ENCODE results near the gene MAST2. TPM values are rescaled to one million over a fixed set of nuclear protein-coding genes. Genes with fewer than 3 reads are reported as not detected.

MAST2 gene
- total RNA-seq, 2 donors from 2014 or later, result 9.9 TPM

GRCh38 chr1:45995298-45995697 lies 191.9 kb downstream of the MAST2 start:
- Histone ChIP-seq H3K4me1 (no peaks in the 10 kb centered on the region), H3K27ac (no peak overlapping the region), H3K36me3 (replicated peaks in 1 of 2; ENCODE audit: insufficient read depth in 1 of 2, low read depth in 2 of 2) (no peaks in the 10 kb centered on the region), H3K27me3 (no peaks in the 10 kb centered on the region), H3K9me3 (no peaks in the 10 kb centered on the region), H3K4me3 (no peak overlapping the region)
- 80 to 86% methylated on average over 8 of the region's 8 CpGs for WGBS, 2 donors
- intact Hi-C loops (cut with DNase I), result no loop called here
- ATAC-seq, result no peak
- DNase-seq, result no peak
- TF ChIP-seq CTCF (IDR thresholded peaks at IDR 0.05) (no peak), POLR2A (IDR thresholded peaks at IDR 0.05) (no peak)

- Histone ChIP-seq H3K9me3 (no peaks in the 10 kb centered on the region), H3K4me1 (no peaks in the 10 kb centered on the region), H3K4me3 (no peak overlapping the region), H3K36me3 (replicated peaks in 1 of 2; ENCODE audit: insufficient read depth in 1 of 2, low read depth in 2 of 2) (no peaks in the 10 kb centered on the region), H3K27ac (no peak overlapping the region), H3K27me3 (no peaks in the 10 kb centered on the region)
- DNase-seq, result no peak
- ATAC-seq, result no peak
- 62 to 63% methylated on average over 3 of the region's 3 CpGs for whole genome bisulfite sequencing, 2 donors
- intact Hi-C loops (cut with DNase I), result no loop called here
- TF ChIP-seq CTCF (IDR thresholded peaks at IDR 0.05), result no peak
- TF ChIP-seq POLR2A (IDR thresholded peaks at IDR 0.05), result no peak
These were observed 194.7 kb downstream of the MAST2 start for GRCh38 chr1:45998020-45998617.

- no peak for DNase-seq
- intact Hi-C loops (cut with DNase I), result no loop called here
- Histone ChIP-seq H3K27ac (no peak overlapping the region), H3K9me3 (no peaks in the 10 kb centered on the region), H3K36me3 (replicated peaks in 1 of 2; ENCODE audit: insufficient read depth in 1 of 2, low read depth in 2 of 2) (no peaks in the 10 kb centered on the region), H3K4me3 (no peak overlapping the region), H3K4me1 (no peaks in the 10 kb centered on the region), H3K27me3 (no peaks in the 10 kb centered on the region)
- ATAC-seq, result no peak
- TF ChIP-seq CTCF (IDR thresholded peaks at IDR 0.05) (no peak), POLR2A (IDR thresholded peaks at IDR 0.05) (no peak)
- WGBS, 2 donors, result 88 to 93% methylated on average over 2 of the region's 2 CpGs
These were observed 196.1 kb downstream of the MAST2 start for GRCh38 chr1:45999507-45999906.

GRCh38 chr1:46001081-46001785 lies 197.8 kb downstream of the MAST2 start:
- DNase-seq, result no peak
- H3K4me3 ChIP-seq, result no peak overlapping the region
- ATAC-seq, result no peak

More at GRCh38 chr1:46001081-46001785, 197.8 kb downstream of the MAST2 start:
- Histone ChIP-seq H3K27ac (no peak overlapping the region), H3K36me3 (replicated peaks in 1 of 2; ENCODE audit: insufficient read depth in 1 of 2, low read depth in 2 of 2) (no peaks in the 10 kb centered on the region), H3K27me3 (no peaks in the 10 kb centered on the region), H3K4me1 (no peaks in the 10 kb centered on the region), H3K9me3 (no peaks in the 10 kb centered on the region)
- intact Hi-C loops (cut with DNase I), result no loop called here
- TF ChIP-seq POLR2A (IDR thresholded peaks at IDR 0.05) (no peak), CTCF (IDR thresholded peaks at IDR 0.05) (no peak)
- 81 to 86% methylated on average over 3 of the region's 3 CpGs for WGBS, 2 donors
